HG03139 (cell line): ENCODE data around the gene ME3.

Source experiments
- ATAC-seq: cut with Tn5 transposase; IDR thresholded peaks from one replicate; pipeline ENCODE4 v1.9.1; 2021; ENCODE audit not compliant: unreplicated experiment

The ME3 gene

DNA sequence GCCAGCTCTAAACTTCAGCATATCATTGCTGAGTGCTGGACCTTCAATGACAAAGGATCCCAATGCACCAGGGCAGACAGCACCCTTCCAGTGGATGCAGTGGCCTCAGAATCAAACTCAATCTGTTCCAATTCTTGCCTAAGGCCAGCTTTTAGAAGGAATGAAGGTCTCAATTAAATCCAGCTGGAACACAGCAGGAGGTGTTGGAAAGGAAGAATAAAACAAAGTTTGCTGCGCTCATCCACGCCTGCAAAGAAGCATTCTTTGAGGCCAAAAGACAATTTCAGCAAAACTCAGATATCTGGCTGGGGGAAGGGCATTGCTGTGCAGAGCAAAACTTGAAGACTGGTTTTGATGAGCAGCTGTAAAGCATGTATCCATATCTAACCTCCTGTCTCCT lies 177.1 kb downstream of the ME3 start:
- ATAC-seq = no peak

DNA sequence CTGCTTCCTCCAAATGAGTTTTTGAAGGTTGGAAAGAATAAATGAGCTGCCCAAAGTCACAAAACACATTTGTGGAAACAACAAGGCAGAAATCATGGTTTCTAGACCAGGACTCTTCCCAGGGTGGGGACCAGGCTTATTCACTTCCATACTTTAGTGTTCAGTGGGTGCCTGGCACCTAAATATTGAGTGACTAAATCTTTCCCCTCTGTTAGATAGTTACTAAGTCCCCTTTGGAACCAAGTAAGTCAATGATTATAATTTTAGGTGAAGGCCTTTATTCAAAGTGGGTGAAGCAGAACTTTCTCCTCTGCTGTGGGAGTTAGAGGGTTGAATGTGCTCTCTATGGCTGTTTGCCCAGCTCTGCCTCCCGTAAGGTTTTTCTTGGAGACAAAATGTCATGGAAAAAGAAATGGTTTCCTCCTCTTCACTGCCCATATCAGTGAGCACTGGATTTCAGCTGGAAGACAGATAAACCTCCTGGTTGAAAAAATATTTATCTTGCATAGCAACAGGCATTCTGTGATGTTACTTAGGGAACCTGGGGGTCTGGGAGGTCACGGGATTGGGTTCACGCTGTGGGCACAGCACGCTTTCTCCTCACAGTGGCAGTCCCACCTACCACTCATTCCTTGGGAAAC lies 179.9 kb downstream of the ME3 start:
- ATAC-seq = no peak

DNA sequence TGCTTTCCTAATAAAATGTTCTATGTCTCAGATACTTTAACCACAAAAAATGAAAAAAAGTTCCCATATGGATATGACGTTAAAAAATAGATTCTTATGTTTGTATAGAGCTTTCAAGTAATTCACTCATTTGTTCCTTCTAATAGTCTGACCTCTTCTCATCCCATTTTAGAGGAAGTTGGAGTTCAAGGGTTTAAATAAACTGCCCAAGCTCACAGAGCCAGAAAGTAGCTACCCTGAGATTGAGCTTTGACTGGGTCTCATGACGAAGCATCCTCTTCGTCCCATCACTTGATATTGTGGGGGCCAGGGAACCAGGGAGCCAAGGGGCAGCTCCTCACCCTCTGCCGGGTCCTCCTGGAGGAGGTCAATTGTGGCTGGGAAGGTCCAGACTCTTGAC lies 181.4 kb downstream of the ME3 start:
- ATAC-seq = no peak

DNA sequence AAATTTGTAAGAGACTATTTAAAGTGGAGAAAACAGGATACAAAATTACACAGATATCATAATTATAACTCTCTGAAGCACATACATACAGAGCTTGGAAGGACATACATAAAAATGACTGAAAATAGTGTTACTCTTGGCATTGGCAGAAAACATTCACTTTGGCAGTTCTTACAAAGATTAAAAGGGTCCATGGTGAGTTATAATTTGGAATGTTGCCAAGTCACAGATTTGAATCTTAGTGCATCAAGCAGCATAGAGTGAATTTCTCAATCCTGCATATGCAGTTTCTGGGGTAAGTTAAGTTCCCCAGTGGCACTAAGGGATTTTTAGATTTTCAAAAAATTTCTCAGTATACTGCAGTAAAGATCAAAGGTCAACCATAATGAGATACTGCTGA lies 181.8 kb downstream of the ME3 start:
- no peak for ATAC-seq

DNA sequence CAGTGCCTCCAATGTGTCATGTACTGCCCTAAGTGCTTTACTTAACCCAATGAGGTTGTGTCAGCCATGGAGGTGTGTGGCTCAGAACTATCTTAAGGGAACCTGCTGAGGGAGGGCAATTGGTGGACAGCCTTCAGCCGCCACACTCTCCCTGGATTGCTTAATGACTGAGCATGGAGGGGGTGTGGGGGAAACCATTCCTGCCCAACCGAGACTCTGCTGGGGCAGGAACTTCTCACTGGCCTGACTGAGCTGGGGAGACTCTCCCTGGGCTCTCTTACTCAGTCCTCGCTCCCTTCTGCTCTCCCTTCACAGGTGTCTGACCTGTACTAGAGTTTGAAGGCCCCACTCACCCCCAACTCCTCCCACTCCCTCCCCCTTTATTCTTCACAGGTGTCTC lies 183.0 kb downstream of the ME3 start:
- ATAC-seq = no peak

DNA sequence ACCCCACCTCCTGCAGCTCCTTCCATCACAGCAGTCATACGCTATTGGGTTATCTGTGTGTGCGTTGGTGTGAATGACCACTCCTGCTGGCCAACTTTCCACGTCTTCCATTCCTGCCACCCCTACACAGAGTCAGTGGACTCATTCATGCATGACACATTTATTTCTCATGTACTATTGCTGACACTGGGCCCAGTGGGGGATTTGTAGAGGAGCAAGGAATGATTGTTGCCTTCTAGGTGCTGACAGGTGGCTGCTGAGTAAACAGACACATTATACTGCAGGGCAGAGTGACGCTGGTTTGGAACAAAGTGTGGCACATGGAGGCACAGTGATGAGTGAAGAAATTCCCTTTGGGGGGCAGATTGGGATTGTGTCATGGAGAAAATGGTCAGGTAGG lies 183.9 kb downstream of the ME3 start:
- no peak for ATAC-seq

DNA sequence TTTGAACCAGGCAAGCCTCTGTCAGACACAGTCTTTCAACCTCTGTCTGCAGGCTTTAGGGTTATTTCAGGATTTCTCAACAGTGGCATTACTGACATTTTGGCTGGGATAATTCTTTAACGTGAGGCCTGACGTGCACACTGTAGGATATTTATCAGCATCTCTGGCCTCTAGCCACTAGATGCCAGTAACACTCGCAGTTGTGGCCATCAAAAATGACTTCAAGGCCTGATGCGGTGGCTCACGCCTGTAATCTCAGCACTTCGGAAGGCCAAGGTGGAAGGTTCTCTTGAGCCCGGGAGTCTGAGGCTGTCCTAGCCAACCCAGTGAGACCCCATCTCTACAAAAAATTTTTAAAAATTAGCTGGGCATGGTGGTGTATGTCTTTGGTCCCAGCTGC lies 184.7 kb downstream of the ME3 start:
- ATAC-seq = no peak

DNA sequence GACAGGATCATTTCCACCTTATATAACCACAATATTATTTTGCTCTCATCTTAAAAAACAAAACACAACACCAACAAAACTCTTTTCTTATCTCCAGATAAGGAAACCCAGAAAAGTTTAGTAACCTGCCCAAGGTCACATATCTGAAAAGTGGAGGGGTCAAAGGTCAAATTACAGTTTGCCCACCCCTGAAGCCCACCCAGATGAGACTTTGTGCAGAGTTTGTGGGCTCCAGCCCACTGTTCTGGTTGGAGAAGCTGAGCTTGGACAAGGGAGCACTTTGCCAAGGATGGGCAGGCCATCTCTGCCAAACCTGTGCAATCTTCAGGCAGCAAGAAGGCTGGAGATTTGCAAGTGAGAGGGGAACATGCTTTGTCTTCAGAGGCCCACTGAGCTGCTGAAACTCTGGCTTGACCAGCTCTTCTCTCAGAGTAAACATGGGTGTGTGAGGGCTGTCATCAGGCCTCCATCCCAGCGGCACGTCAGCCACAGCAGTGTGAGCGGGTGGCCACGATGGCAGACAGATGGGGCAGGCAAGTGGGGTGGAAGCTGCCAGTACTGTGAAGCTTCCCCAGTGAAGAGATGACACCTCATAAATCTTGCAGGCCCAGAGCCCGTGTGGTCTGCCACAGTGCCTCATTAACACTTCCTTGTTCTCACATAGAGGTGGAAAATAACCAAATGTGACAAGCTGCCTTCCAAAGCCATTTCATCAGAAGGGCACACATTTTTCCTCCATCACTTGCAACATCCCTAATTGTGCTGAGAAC lies 186.0 kb downstream of the ME3 start:
- no peak for ATAC-seq

DNA sequence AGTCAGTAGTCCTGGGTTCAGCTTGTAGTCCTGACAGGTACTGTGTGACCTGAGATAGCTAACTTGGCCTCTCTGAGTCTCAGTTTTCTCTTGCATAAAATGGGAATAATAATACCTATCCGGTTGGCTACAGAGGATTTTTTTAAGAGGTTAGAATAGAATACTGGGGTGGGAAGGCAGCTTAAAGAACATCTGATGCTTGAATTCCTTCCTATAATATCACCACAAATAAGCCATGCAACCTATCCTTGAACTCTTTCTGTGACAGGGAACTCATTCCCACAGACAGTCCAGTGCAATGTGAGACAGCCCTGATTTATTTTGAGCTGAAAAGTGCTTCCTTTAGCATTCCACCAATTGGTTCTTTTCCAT lies 187.6 kb downstream of the ME3 start:
- no peak for ATAC-seq

DNA sequence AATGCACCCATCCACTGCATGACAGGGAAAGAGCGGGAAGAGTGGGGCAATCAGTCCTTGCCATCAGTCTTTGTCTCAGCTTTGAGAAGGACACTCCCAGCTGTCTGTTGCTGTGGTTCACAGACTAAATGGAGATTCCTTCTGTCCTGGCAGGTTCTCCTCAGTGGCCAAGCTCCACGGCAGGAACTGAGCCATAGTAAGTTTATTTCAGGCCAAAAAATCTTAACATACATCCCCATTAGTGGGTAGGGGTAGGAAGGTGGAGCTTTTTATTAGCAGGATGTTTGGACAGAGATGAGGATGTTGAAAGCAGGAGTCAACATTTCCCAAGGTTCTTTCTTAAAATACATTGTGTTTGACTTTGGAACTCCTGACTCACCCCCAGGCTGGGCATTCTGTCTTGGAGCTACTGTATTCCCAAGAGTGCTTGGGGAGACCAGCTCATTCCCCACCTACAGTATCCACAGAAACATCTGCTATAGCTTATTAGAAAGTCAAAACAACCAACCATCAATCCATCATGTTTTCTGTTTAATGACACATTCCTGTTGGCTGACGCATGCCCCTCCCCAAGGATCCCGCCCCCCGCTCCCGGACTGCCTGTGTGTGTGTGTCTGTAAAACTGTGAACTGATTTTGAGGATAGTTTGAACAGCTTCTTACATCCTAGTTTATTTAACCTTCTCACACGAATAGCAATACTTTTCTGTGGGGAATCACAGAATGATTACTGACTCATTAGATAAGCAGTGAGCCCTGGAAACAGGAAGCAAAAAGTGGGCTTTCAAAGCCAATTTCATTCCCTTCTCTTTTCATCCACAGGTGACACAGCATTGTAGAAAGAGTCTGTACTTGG lies 188.2 kb downstream of the ME3 start:
- ATAC-seq = no peak

DNA sequence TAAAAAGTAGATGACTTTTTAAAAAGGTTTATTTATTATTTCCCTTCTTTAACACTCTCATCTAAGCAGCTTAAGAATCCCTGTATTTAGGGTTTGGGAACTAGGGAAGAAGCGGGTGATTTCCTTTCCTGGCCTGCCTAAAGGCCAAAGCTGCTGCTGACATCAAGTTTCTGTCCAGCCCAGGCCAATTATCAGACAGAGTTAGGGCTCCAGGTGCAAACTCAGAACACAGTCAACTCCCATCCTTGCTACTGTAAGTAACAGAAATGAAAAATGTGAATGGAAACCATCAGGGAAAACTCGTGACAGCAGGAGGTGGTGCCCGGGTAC lies 188.8 kb downstream of the ME3 start:
- no peak for ATAC-seq

DNA sequence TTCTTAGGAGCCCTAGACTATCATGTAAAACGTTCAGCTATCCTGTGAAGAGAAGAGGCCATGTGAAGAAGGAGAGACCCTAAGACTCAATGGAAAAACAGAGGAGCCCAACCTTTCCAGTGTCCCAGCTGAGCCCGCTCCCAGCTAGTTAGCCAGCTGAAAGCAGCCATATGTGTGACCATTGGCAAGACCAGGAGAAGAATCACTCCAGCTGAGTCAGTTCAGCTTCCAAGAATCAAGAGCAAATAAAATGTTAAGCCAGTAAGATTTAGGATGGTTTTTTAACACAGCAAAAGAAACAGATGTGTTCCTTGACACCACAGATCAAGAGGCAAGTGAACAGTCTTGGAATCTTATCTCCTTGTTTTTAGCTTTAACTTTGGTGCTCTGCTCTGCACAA lies 189.7 kb downstream of the ME3 start:
- no peak for ATAC-seq

DNA sequence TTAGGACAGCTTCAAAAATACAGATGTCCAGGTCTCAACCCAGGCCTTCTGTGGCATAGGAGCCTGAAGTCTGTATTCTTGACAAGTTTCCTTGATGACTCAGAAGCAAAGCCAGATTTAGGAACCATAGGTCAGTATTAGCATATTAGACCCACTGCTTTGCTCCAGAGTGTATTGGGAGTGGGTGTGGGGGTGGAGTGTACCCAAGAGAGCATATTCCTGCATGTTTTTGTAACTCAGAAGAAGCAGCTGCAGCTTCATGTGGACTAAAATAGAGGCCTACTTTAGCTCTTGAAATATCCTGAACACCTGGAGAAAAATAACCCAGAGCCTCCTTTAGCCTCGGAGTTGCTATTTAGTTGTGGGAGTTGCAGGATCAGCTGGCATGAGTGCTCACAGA lies 191.0 kb downstream of the ME3 start:
- ATAC-seq = no peak

DNA sequence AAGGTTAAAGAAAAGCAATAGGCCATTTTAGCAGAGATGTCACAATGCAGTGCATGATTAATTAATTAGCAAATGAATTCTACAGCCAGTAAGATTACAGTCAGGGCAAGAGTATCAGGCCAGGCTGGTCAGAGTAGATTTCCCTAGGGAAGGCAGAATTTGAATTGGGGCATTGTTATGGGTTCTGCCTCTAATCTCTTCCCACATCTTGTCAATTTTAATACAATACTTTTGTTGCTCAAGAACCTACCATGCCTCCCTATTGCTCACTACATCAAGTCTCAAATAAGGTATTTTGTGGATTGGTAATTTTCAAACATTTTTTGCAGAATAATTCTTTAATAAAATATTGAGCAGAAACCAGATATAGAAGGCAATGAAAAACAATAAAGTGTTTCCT lies 194.1 kb downstream of the ME3 start:
- ATAC-seq = no peak

DNA sequence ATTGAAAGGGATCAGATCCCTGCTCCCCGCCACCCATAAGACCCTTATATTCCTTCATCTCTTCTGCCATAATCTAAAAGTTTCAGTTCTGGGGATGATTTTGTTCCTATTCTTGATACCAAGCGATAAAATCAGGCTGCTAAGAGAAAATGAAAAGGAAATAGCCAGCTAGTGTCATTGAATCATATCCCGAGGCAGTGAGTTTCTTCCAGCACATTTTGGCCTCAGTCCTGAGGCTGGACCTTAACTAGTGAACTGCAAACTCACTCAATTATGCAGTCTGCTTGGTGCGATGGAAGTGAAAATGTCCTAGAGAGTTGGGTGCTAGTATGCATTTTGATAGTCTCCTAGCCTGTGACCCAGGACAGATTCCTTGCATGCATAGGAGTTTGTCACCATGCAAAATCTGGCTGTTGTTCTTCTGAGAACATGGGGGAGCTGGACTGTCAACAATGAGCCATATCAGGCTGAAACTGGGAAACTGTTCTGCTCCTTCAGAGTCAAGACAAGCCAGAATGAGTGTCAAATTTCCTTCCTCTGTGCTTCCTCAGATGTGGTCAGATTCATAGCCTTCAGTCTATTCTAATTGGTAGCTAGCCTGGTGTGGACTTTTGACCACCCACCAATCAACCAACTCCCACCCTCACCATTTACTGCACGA lies 194.8 kb downstream of the ME3 start:
- no peak for ATAC-seq

DNA sequence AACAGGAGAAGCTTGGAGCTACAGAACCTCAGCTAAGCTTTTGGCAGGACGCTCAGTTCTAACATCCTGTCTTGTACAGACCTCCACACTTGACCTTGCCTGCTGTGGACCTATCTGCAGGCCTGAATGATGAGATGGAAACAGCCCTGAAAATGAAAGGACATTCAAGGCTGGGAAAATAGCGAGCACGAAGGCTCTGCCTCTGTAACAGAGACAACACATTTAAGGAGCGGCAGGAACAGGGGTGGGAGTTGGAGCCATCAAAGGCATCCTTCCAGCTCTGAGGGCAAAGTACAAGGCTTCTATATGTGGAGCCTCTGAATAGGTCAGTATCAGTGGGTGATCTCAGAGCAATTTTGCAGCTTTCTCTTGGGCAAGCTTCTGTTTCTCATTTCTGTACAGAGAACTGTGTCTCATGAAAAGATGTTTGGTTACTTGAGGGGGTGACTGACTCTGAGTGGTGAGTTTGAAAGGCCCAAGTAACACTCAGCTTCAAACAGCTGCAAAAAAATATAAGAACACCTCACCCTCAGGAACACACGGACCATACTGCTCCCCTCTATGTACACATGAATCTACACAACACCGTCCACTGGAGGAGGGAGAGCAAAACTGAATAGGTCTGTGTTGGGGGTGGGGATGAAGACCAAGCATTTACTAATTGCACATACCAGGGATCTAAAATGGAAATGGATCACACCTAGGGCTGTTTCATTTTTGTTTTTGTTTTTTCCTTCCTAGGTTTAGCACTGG lies 196.1 kb downstream of the ME3 start:
- no peak for ATAC-seq

DNA sequence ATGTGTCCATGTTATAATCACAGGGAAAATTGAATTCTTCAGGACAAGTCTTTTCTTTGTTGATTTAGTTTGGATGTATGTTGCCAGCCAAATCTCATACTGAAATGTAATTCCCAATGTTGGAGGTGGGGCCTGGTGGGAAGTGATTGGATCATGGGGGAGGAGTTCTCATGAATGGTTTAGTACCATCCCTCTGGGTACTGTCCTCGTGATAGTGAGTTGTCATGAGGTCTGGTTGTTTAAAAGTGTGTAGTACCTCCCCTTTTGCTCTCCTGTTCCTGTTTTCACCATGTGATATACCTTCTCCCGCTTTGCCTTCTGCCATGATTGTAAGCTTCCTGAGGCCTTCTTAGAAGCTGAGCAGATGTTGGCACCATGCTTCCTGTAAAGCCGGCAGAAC lies 197.4 kb downstream of the ME3 start:
- ATAC-seq = no peak

DNA sequence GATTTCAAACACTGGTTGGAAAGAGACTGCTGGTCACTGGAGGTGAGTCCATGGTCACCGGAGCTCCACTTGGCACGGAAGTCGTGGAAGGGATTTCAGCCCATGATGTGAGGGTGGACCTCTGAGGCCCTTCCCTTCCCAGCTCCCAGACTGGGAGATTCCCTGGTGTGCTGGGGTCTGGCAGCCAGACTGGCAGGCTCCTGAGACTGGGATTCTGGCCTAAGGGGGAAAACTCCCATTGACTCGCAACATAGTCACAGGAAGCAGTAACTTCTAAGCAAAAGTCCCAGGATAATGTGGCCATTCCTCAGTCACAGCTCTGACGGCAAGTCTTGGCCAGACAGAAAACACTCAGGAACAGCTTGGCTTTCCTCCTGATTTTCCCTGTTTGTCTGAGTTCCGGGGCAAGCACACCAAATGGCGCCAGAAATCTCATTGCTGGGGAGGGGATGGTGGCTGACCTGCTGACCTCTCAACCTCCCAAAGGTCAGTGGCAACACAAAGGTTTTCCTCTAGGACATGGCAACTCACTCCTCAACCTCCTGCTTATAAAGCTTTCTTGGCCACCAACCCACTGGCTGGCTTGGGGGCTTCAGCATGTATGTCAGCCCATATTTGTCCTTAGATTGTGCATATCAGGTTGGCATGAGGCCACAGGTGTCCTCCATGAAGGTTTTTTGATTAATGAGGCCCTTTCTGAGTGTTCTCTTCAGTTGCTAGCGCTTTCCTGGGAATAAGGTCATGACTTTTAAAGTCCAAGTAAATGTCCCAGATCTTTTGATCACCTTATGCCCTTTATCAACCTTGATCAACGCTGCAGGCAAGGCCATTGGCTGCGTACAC lies 198.2 kb downstream of the ME3 start:
- ATAC-seq = no peak

DNA sequence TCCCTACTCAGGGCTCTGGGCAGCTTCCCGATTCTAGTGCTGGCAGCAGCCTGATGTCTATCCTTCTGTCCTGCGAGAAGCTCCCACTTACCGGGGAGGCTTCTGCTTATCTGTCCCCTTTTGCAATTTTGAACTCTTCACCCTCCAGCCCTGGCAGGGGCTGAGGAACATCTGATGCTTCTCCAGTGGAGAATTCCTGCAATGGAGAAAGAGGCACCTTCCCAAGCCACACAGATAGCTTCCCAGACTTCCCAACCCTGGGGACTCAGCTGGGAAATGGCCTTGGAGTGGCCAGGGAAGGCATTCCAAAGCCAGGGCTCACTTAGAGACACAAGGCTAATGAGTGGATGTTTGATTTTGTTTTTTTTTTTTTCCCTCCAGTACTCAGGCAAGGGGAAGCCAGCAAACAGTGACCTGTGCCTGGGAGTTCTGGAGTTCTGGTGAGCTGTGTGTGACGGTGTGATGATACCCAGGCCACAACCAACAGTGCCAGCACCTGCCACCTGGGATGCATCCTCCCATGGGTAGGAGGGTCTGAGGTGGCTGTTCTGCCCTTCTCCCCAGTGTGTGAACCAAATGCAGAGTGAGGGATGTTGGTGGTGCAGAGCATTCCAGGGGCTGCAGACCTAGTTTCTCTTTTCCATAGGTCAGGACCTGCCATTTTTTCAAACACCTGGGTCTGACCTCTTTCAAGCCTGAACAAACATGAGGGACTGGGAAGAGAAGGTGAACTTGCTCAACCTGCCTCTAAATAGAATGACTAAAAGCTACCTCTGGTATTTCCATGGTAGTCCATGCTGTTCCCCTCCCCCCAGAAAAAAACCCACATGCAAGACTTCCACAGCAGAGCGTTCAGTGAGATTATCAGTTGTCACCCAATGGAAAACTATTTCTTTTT lies 202.7 kb downstream of the ME3 start:
- no peak for ATAC-seq
